GM12878 (cell line): ENCODE data around the gene MDK.

Experiments
- CTCF ChIP-seq, 3 experiments: IDR thresholded peaks in 2 of 3; conservative IDR thresholded peaks in 1 of 3; 2 replicates each; pipeline ENCODE4 v1.5.1; 2011; ENCODE audit warnings: low read depth in 3 of 3, low read length in 3 of 3, mild to moderate bottlenecking in 3 of 3, control low read depth in 2 of 3, moderate library complexity in 2 of 3, inconsistent platforms in 1 of 3, mixed read lengths in 1 of 3; ENCODE audit not compliant: control insufficient read depth in 2 of 3, insufficient read depth in 1 of 3; ENCODE audit errors: extremely low read depth in 1 of 3
- EP300 ChIP-seq, 2 experiments: fragments of 150-350 bp in 1 of 2; IDR thresholded peaks; 2 replicates each; pipeline ENCODE4 v1.6.1; 2011 to 2012; ENCODE audit warnings: low read depth in 2 of 2, low read length in 2 of 2, borderline replicate concordance in 1 of 2, improper control_type of control experiment in 1 of 2, inconsistent platforms in 1 of 2; ENCODE audit not compliant: control insufficient read depth in 1 of 2
- EZH2 ChIP-seq: IDR thresholded peaks from 2 replicates; pipeline ENCODE4 v1.6.1; 2012; ENCODE audit warnings: low read depth, mild to moderate bottlenecking, control low read depth, inconsistent platforms, low read length, borderline replicate concordance; ENCODE audit not compliant: control insufficient read depth
- POLR2A ChIP-seq: IDR thresholded peaks from 2 replicates; pipeline ENCODE4 v1.6.1; 2011; ENCODE audit warnings: low read depth, mild to moderate bottlenecking, low read length
- POLR2AphosphoS5 ChIP-seq: IDR thresholded peaks from 2 replicates; pipeline ENCODE4 v1.6.1; 2011; ENCODE audit warnings: mild to moderate bottlenecking, low read length, inconsistent platforms
- RCOR1 ChIP-seq: conservative IDR thresholded peaks from 2 replicates; pipeline ENCODE4 v1.6.1; 2012; ENCODE audit warnings: low read depth, low read length, improper control_type of control experiment

DNA sequence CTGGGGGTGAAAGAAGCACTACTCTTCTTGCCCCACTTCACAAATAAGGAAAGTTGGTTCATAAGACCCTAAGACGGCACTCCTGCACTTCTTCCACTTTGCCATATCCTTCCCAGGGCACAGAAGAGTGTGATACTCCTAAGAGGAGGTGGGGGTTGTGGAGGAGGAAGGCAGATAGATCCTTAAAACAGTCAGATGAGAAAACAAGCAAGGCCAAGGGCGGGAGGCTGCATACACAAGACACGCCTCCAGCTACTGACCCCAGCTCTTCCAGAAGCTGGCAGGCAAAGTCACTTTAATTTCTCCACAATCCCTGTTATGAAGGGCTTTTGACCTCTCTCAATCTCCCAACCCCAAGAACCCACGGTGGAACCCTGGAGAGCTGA is 11.8 kb downstream of the MDK start:
- no peak for TF ChIP-seq RCOR1
- no peak for TF ChIP-seq EP300 (IDR thresholded peaks at IDR 0.05; ENCODE audit: borderline replicate concordance in 1 of 2, control insufficient read depth in 1 of 2, low read depth in 2 of 2, low read length in 2 of 2)
- TF ChIP-seq POLR2AphosphoS5, result no peak
- TF ChIP-seq CTCF (IDR thresholded peaks at IDR 0.05 in 2 of 3, conservative IDR thresholded peaks at IDR 0.05 in 1 of 3; ENCODE audit: control insufficient read depth in 2 of 3, extremely low read depth in 1 of 3, insufficient read depth in 1 of 3, low read depth in 3 of 3, low read length in 3 of 3), result no peak
- no peak for TF ChIP-seq POLR2A
- no peak for TF ChIP-seq EZH2
